Kidney glomerular epithelial cell (primary cell): ENCODE measurements around the gene KISS1.

Experiments
- DNase-seq: peaks from one replicate; lab custom pipeline; 2025; lab: John Stamatoyannopoulos, UW

KISS1 gene

DNA sequence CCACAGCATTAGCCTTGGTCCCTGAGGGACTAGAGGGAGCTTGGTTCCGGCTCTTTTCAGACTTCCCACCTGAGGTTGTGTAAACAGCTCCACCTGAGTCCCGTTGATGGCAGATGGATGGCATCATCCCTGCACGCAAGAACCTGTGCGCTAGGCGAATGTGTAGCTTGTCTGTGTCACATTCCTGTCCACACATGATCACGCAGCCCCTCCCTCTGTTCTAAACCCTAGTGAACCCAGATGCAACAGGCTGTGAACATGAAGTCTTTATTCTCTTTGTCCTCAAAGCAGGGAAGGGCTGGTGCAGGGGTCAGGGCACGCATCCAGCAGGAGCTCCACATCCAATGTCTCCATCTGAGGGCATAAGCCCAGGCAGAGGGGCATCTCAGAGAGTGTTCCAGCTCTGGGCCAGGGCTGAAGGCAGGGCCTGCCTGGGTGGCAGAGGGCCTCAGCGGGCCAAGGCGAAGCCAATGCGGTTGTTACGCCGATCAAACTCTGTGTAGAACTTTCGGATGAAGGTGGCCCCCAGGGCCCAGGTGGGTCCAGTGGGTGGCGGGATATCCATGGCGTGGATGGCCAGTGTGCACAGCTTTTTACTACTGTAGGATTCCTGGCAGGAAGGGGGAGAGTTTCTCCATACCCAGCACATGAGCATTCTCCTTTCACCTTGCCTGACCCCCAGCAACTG is 41.6 kb downstream of the KISS1 start:
- no peak for DNase-seq

GRCh38 chr1:204153667-204154066 is 42.6 kb downstream of the KISS1 start:
- DNase-seq = no peak

DNA sequence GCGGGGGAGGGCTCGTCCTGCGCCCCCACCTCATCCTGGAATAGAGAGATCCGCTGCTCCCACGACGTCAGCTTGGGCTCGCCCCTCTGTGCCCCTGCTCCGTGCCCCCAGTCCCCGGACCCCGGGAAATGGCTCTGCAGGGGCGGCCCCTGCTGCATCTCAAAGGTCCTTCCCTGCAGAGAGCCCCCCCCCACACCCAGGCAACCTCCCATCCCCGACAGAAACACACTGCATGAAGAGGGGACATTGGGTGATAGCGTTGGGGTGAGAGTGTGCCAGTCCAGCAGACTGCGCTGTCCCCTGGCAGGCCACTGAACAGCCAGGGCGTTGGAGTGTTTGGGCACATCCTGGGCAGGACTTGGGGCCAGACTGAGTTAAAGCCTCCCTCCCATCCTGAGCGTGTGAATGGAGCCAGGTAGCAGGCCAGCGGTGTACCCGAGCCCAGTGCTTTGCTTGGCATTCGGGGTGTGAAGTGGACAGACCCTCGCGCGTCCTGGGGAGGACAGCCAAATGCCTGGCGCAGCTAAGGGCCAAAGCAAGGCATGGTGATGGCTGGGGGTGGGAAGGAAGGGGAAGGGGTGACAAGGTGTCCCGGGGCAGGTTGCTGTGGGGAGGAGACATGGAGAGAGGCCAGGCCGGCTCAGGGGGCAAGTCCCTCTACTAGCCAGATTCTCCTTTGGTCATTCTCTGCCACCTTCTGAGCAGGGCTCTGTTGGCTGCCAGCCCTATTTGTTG is 43.8 kb downstream of the KISS1 start:
- DNase-seq = no peak

DNA sequence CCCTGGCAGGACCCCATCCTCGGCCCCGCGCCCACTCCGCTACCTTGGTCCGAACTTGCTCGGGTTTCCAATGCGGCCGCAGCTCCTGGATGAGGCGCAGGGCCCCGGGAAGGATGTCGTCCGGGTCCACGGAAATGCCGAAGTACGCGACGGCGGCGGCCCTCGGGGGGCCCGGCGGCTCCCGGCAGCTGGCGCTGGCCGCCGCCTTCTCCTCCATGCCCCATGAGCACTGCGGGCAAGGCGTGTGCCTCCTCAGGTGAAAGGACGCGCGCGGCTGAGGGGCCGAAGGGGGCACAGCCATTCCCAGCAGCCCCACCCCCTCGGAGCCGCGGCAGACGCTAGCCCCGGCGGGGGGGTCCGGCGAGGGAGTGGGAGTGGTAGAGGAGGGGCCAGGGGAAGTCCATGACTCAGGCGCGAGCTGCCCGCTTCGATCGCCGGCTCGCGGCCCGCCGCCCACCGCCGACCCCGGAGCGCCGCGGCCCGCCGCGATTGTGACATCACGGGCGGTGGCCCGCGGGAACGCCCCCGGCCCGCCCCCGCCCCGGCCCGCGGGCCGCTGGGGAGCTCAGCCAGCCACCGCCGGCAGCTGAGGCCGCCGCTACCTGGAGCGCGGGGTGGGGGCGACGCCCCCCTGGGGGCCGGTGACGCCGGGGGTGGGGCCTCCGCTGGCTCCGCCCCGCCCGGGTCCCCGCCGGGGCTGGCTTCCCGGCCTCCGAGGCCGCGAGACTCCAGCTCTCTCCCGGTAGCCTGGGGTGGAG is 44.6 kb downstream of the KISS1 start, which contains the start of gene ETNK2:
Gene ETNK2, minus strand, starts transcription at position 493 of the 758 bp plus-strand sequence. Its CDS starts 192 bp downstream, at position 301.
- peak; percentile 16 for DNase-seq

- DNase-seq = no peak
Observed at GRCh38 chr1:204150702-204151551, 45.4 kb downstream of the KISS1 start.

GRCh38 chr1:204149635-204150565 is 46.4 kb downstream of the KISS1 start:
- no peak for DNase-seq

GRCh38 chr1:204149107-204149506 is 47.2 kb downstream of the KISS1 start:
- no peak for DNase-seq

GRCh38 chr1:204147406-204148383 is 48.6 kb downstream of the KISS1 start:
- no peak for DNase-seq

GRCh38 chr1:204146965-204147364 is 49.3 kb downstream of the KISS1 start:
- DNase-seq = no peak

DNA sequence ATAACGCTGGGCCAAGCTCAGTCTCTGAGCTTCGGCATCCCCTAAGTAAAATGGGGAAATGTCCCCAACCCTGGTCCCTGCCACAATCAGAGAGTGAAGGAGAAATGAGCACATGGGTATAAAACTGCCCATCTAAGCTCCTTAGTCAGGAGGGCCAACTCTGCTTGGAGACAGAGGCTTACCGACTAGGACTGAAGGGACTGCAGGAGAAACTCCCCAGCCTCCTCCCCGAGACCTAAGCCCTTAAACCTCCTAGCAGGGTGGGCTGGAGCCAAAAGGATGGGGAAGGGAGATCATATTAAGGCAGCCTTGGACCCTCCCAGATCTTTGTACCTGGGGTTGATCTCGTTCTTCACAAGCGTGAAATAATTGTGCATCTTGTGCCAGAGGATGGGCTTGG is 50.0 kb downstream of the KISS1 start:
- DNase-seq = no peak

- no peak for DNase-seq
Observed at GRCh38 chr1:204145033-204145504, 51.2 kb downstream of the KISS1 start.

- DNase-seq = no peak
Observed at GRCh38 chr1:204143276-204144041, 52.8 kb downstream of the KISS1 start.

DNA sequence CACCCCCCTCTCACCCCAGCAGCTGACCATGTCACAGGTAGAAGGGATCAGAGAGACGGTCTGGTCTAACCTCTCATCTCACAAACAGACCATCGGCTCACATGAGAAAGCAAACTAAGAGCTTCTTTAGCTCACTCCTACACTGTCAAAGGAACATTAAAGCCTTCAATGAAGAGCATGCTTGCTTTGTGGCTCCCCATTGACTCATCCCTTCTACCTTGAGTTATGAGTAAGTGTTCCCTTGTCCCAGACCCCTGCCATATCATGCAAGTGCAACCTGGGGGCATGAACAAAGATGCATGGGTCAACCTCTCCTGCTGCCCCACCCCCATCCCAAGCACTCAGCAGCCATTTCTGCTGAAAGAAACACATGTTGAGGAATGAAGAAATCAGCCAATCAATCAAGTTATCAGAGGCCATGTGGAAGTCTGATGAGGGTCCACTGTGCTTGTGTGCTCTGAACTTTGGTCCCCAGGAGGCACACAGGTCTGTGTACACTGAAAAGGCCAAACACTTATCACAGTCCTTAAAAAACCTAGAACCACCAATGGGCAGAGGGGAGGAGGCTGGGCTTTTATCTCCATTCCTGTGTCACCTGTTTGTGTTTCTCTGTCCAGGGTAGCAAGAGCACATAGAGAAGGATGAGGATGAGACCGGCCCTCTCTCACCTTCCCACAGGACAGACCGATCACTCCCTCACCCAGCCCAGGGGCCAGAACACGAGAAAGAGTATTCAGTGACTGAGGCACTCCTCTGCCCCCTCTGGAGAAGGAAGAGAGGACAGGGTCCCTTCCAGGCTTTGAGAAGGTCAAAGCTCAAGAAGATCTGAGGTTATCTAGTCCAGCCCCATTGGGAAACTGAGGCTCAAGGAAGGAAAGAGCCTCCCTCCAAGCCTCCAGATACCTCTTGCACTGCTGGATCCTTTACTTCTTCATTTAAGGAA is 54.0 kb downstream of the KISS1 start:
- DNase-seq = no peak

DNA sequence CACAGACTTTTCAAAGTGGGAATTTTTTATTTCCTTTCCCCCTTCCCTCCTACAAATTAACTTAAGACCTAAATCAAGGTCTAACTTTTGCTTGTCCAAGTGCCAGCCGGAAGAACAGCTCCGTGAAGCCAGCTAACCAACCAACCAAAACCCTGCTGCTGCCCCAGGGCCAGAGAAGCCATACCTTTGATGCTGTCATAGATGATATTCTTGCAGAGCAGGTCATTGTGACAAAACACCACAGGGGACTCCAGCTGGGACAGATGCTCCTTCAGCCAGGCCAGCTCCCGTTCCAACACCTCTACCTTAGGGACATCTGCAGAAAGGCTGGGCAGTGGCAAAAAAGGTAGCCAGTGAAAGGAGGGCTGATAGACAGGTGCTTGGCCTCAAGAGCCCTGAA is 55.2 kb downstream of the KISS1 start:
- no peak for DNase-seq
